HG02678 (cell line): ENCODE measurements around the gene LPAR3.

Source experiments
- ATAC-seq: cut with Tn5 transposase; IDR thresholded peaks from one replicate; pipeline ENCODE4 v1.9.1; 2021; ENCODE audit warnings: mild to moderate bottlenecking, moderate library complexity; ENCODE audit not compliant: unreplicated experiment

The LPAR3 gene

DNA sequence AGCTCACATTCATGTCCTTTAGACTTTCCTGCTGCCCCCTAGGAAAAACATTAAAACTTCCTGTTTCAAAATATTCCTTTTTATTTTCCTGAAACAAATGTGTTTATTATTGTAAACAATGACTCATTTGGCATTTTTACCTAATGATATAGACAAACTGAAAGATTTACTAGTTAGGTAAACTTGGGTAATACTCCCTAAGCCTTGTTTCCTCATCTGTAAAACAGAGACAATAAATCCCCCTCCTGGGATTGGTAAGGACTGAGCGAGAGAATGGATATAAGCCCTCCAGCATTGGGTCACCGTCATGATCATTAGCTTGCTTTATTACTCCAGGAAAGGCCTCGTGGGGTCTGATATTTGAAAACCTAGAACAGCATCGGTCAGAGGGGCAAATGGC lies 59.8 kb downstream of the LPAR3 start:
- no peak for ATAC-seq

DNA sequence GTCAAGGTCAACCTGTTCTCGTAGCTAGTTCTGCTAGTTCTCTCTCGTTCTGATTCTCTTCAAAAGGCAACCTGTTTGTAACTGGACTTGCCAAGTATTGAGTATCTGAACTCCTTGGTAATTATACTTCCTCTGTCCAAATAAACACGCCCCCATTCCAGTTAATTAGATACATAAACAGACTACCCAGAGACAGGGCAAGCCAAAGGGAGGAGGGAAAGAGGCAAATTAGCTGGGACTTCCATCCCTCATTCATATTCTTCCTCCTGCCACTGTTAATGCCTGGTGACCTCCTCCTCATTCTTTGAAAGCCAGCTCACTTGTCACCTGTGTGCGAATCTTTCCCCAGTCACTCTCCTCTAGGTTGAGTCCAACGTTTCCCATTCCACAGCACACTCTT lies 62.9 kb downstream of the LPAR3 start:
- ATAC-seq = no peak

DNA sequence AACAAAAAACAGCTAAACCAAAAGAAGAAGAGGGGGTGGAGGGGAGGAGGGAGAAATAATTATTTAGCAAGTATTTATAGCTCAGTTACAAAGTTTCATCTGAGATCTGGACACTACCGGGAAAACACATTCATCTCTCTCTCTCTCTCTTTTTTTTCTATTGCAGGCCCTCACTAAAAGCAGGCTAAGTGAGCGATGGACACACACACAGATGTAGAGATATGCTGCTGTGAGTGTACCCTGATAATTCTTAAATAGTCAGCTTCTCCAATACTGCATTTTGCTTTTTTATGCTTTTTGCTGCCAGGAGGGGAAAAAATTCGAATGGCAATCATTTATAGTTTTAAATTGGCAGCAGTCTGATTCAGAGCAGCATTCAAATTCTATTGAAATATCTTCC lies 65.0 kb downstream of the LPAR3 start:
- no peak for ATAC-seq

DNA sequence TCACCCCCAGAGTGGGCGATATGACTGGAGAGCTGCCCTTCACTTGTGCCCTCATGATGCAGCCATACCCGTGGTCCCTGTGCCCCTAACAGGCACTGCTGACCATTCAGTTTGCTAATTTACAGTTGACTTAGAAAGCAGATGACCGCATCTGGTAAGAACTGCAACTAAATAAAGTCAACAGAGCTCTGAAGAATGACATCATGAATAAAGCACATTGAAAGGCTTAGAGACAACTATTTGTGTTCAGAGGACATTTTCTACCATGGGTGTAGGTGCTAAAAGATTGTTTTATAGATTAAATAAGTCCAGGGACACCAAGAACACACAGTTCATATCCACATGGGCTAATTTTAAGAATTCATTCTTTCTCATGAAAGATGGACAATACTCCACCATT lies 65.5 kb downstream of the LPAR3 start:
- no peak for ATAC-seq

DNA sequence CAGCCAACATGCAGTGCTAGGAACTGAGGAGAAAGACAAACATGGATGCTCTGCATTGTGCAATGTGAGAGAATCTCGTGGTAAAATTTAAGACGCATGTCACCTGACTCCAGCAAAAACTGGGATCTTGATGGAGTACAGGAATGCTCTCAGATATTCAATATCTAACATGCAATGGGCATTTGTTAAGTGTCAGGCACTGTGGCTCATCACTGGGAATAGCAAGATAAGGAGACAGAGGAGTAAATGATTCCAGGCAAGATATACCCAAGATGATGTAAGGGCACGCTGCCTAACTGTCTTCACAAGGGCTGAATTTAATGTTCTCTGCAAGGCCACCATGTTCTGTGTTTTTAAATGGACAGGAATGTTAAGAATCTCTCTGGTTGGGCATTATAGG lies 67.8 kb downstream of the LPAR3 start:
- ATAC-seq = no peak

DNA sequence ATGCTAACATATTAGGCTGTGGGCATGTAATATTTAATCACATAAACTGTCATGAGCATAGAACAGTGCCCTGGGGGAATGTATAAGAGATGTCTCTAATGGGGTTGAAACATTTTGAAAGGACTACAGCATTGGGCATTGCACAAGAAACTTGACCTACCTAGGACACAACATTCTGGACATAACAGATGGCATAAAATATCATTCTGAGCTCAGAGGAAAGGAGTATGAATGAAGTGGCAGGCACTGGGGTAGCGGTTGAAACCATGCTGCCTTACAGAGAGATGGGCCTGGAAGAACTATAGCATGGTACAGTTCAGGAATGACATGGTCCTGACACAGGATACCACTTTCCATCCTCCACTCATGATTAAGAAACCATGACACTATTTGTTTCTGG lies 69.0 kb downstream of the LPAR3 start:
- no peak for ATAC-seq

DNA sequence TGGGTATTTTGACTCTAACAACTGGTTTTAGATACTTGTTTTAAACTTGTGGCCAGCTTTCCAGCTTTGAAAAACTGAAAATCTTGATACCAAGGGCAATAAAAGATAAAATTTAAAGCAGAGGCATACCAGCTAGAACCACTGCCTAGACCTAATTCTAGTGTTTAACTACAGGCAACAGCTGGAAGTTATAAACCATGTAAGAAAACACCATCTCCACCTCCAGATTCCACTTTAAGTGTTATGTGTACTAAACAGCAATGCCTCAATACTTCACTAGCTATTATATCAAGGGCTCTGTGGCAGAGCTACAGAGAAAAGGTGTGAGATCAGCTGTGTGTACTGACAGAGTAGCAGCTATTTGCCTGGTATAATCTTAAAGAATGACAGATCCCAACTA lies 69.5 kb downstream of the LPAR3 start:
- no peak for ATAC-seq

DNA sequence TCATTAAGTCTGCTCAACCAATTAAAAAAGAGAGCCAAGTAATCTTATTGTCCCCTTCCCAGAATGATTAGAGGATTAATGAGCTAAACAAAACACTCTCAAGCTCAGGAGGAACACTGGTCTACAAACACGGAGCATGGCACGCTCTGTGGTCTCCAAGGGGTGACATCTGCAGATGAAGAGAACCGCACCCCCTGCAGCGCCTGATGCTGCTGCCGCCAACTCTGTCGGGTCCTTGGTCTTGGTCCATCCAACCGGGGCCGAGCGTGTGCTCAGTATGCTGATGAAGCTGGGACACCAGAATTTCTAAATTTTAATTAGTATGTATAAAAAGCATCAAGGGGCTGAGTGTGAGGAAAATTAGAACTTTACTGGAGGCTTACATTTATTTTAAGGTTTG lies 82.7 kb downstream of the LPAR3 start:
- ATAC-seq = no peak

DNA sequence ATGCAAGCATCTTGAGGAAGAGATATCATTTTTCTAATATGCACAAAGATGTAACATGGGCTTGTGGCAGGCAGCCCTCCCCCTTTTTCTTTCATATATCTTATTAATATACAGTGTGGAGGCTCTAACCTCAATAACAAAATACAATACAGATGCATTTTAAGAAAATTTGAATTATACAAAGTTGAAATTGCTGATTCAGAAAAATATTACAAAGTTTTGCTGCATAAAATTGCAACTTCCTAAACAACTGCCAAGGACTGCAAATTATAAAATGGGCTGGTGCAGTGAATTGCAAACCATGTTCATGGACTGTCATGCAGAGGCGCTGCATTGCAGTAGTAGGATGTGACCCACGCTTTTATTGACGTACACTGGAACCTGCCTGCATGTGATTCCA lies 84.0 kb downstream of the LPAR3 start:
- no peak for ATAC-seq

DNA sequence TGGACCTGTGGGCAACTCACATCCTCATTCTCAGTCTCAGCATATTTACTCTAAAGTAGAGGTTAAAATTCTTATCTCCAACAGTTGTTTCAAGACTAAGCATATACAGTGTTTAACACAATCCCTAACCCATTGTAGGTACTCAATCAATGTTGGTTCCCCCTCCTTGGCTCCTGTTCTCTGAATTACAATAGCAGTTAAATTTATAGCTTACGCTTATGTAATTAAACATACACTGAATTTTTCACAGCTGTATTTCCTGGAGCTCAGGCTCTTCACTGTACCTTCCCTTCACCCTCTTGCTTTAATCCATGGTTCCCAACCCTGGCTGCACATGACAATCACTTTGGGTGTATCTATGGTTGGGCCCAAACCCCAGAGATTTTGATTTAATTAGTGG lies 89.4 kb downstream of the LPAR3 start:
- no peak for ATAC-seq

DNA sequence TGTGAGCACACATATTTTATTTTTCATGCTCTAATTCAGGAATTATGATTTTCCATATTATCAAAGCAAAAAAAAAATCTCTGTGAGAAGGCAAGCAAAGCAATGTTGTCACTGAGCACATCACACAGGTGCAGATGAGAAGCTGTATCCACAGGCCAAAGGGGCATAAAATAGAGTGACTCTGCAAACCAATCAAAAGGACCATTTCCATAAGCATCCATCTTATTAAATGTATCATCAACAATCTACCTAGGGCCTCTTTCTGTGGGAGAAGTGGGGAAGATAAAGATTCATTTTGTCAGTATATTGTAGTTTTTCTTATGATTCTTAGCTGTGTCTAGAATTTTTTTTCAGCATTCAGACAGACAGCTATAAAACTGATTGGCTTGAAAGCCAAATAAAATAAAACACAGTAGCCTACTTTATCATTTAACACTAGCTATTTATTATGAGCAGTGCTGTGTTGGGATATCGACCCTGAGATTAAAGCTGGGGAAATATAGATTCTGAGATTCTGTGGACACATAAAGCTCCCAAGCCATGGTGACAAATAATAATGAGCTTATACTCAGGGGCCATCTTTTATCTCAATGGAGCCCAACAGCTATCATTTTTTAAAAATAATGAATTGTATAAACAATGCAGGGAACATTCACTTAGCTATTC lies 90.3 kb downstream of the LPAR3 start:
- ATAC-seq = no peak

DNA sequence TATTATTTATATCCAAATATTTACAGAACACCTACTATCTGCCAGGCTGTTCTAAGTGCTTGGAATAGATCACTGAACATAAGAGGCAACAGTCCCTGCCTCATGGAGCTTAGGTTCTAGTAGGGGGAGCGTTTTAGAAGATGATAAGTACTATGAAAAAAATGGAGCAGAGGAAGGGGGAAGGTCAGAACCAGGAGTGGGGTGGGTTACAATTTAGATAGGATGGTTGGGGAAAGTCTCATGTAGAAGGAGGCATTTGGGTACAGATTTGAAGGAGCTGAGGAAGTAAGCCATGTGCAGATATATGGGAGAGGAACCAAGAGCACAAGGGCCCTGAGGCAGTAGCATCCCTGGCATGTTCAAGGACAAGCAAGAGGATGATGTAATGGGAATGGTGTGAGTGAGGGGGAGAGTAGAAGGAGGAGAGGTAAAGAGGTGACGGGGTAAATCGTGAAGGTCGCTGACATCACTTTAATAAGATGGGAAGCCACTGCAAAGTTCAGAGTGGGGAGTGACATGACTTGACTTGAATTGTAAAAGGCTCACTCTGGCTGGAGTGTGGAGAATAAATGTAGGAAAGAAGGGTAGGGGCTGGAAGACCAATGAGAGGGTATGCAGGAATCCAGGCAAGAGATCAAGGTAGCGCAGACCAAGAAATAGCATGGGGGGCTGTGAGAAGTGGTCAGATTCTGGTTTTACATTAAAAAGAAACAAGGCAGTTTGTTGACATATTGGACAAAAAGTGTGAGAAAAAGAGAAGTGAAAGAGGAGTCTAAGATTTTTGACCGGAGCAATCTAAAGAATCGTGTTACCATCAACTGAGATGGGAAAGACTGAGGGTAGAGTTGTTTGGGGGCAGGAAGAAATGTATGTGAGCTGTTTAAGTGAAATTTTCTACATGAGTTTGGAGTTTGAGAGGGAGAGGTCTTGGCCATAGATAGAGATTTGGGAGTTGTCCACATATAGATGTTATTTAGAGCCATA lies 92.6 kb downstream of the LPAR3 start:
- ATAC-seq = no peak

DNA sequence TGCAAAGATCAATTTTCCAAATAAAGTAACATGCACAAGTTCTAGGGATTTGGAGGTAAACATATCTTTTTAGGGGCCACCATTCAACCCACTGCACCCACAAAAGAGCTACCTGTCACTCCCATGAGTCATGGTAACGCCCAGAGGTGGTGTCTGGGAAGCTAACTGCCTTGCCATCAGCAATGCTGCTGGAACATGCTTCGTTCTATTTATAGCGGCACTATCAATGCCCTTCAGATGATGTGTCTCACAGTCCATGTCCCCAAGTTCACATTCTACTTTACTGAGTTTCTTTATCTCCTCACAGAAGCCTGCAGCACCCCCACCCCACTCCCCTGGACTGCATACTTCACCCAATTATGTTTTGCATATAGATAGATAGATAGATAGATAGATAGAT lies 95.4 kb downstream of the LPAR3 start:
- ATAC-seq = no peak

DNA sequence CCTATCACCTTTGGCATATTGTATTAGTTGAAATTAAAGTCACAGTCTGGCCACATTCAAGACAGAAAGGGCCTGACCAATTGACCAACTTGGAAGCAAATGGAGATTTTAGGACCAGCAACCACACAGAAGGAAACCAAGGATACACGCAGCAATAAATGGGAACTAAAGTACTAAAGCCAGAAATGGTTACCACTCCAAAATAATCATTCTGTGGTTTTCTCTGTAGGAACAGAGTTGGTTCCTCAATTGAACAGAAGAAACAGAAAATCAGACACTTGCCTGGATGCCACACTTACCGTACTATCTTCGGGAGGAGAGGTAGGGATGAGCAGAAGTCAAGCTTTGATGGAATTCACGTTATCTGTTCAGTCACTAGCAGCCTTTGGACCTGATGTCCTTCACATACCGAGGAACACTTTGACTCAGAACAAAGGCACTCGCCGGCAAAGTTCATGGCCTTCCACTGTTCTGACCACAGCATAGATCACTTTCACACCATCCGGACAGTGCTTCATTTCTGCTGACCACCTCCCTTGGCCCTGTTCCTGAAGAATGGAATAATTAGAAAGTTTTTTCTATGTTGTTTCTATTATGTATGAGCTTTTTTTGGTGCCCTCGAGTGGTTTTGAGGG lies 96.9 kb downstream of the LPAR3 start:
- ATAC-seq = no peak

DNA sequence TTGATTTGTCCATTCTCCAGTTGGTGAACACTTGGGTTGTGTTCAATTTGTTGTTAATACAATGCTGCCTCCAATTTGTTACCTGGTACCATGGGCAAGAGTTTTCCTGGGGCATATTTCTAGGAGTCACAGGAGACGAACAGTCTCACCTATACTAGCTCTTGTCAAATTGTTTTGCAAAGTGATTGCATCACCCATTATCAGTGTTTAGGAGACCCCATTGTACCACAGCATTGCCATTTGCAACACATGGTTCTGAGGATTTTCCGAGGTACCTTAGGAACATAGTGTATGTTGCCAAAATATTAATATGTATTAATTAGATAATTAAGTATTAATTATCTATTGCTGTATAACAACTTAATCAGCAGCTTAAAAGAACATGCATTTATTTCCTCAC lies 97.8 kb downstream of the LPAR3 start:
- no peak for ATAC-seq

DNA sequence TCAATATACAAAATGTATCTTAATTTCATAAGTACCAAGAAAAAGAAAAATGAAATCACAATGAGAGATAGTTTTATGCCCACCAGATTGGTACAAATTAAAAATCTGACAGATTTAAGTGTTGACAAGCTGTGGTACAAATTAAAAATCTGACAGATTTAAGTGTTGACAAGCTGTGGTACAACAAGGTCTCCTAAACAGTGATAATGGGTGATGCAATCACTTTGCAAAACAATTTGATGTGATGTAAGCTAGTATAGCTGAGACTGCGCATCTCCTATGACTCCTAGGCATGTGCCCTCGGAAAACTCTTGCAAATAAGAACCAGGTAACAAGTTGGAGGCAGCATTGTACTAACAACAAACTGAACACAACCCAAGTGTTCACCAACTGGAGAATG lies 100.6 kb downstream of the LPAR3 start:
- ATAC-seq = no peak

DNA sequence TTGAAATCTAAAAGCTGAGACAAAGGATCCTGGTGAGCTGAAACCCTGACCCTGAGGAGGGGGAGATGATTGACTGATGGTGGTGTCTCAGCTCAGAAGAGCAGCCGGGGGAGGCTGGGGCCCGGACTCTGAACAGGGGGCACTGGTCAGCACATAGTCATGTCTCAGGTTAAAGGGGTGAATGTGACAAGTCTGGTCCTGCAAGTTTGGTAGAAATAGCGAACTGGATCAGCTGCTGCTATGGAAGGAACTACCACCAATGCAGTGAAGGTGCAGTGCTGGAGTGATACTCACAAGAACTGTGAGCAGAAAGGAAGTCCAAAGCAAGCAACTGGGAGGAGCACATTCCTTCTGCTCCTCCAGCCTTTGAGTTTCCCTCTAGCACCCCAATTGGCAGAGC lies 104.0 kb downstream of the LPAR3 start:
- no peak for ATAC-seq

DNA sequence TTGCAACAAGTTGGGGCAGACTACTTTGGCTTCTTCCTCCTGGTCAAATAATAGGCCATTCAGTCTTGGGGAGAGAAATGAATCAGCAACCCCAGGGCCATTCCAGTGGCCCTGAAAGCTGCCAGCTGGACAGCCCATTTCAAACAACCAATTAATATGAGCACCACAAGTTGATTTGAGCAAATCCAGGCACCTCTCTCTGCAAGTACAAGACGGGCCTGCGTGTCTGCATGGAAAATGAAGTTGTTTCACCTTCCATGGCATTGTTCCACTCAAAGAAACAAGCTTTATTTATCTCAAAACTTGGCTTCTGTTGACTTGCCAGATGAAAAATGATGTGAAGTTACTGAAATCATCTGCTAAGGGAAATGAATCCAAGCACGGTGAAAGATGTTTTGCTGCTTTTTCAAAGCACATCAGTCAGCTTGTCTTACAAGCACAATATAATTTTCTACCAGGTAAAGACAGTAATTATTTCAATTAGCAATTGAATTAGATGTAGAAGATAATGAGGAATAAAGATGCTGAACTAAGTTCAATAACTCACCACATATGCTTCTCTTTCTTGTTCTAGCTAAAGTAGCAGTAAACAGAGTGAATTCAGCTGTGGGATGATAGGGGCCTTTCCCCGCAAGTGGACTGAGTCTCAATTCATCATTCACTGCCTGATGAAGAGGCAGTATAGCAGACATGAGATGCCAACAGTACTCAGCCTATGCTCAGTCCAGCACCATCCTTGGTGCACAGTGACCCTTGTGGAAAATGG lies 107.6 kb downstream of the LPAR3 start:
- ATAC-seq = no peak

DNA sequence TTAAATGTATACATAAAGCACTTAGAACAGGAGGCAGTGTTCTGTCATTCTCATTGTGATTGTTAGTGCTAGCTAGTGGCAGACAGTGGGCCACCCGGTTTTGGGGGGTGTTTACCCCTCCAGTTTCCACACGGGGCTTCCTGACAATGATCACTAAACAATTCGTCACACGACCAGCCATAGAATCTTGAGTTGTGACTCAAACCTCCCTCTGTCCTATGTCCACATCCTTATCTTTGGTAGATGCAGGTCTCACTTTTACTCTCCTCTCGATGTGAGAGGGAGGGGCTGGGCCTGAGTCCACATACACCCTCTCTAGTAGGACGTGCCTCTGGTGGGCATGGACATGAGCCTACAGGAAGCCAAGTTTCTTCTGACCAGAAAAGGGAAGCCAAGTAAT lies 110.1 kb downstream of the LPAR3 start:
- no peak for ATAC-seq

DNA sequence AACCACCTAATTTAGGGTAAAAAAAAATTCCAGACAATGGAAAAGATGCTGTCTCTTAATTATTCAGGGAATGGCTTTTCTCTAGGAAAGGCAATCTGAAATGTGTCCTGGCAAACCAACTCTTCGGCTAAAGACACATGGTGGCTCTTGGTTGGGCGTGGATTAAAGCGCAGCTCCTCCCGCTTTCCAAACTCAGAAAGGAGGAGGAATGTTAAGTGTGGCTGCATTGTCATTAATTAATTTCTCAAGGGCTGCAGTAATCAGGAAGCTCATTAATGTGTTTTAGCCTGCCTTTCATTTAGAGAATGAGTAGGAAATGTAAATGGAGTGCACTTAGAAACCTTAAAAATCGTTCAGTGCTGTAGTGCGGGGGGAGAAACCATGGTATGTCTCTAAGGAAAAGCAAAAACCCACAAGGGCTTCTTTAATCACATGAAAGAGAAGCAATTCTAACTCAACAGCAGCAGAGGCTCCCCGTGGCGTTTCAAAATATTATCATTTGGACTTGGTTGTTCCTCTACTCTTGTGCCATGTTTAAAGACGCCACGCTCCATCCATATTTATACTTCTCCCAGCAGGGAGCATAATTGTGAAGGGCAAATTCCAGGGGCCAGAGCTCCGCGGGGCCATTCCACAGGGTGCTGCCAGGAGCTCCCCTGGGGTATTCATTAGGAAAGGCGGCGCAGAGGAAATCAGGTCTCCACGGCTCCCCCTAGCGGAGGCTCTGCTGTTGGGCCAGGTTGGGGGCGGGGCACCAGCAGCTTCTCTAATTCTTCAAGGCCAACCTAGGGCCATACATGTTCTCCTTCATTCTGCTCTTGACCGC lies 110.8 kb downstream of the LPAR3 start:
- peak; percentile 81 for ATAC-seq
